ENCODE data around the gene THEM5.

GRCh38 chr1:151839082-151839412 lies 14.5 kb downstream of the THEM5 start:
- TF ChIP-seq, protein P1, sequence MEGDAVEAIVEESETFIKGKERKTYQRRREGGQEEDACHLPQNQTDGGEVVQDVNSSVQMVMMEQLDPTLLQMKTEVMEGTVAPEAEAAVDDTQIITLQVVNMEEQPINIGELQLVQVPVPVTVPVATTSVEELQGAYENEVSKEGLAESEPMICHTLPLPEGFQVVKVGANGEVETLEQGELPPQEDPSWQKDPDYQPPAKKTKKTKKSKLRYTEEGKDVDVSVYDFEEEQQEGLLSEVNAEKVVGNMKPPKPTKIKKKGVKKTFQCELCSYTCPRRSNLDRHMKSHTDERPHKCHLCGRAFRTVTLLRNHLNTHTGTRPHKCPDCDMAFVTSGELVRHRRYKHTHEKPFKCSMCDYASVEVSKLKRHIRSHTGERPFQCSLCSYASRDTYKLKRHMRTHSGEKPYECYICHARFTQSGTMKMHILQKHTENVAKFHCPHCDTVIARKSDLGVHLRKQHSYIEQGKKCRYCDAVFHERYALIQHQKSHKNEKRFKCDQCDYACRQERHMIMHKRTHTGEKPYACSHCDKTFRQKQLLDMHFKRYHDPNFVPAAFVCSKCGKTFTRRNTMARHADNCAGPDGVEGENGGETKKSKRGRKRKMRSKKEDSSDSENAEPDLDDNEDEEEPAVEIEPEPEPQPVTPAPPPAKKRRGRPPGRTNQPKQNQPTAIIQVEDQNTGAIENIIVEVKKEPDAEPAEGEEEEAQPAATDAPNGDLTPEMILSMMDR (IDR thresholded peaks at IDR 0.05; ENCODE audit: low read length): no peak
- no peak for TF ChIP-seq EZH2phosphoT487 (IDR thresholded peaks at IDR 0.05; ENCODE audit: low read length)

Measured in MM.1S (cell line).